T-helper 2 cell (primary cell): Measurements from ENCODE around the gene HOXB4.

ENCODE experiments used
- DNase-seq, 5 experiments: peaks; one replicate each; pipeline versions ENCODE4 v3.0.0 to v3.0.0-alpha.2; 2012 to 2022
- total RNA-seq, 2 donors: gene quantifications; one replicate each; lab custom pipeline; 2026; lab: John Stamatoyannopoulos, UW

The HOXB4 gene
- total RNA-seq: 0.81 to 2.2 reads per million in 2 donors

DNA sequence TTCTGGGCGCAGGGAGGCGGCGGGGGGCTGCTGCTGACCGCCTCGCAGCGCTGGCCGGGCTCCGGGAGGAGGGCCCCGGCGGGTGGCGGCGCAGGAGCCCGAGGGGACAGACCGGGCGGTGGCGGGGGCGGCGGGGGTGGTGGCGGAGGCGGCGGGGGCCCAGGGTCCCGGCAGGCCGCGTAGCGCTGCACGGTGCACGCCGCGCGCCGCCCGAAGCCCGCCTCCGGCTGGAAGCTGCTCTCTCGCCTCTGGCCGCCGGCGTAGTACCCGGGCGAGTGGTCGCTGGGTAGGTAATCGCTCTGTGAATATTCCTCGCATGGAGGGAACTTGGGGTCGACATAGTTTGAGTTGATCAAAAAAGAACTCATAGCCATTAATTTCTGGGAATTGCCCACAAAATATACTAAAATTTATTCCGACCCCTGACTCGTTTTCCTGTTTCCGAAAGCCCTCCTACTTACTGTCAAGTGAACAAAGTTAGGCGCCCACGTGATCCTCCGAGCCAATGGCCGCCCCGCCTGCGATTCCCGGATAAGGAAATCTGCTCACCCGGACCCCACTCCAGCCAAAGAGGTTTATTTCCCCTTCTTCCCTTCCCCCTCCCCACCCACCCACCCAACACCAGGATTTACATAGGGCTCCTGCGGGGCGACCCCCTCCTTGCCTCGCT, at the start of gene HOXB4:
Gene HOXB4 (minus strand): TSS at position 405 of the 670 bp plus-strand sequence. CDS start 31 bp downstream, at position 374.
- peak; percentile 48 to 75 (median 64) for DNase-seq

DNA sequence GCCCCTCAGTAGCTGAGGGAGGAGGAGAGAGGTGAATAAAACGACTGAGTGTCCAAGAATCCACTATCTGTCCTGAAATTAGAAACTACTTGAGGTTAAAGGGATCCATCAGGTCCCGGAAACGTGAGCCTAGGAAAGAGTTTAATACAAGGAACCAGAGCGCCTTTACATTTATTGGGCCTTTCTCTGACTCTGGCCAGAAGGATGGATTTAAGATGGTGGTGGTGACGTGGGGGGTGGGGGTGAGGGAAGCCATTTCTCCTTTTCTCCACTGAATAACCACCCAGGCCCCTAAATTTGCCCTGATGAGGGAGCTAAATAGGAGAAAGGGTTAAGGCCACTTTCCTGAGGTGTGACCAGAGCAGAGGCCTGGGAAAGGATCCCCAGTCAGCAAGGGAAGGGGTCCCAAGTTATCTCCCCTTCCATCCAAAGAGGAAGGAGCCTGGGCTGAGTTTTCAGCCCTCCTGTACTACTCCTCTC, 49.0 kb upstream of the HOXB4 start:
- DNase-seq: no peak

- DNase-seq: peak in 3 of 5 experiments; percentile 29 to 55 (median 47)
Observed at GRCh38 chr17:48626245-48627117, 48.3 kb upstream of the HOXB4 start, which contains the start of gene HOXB9. Gene HOXB9 (minus strand): TSS chr17:48626358. CDS start chr17:48626269, 89 bp downstream.

- DNase-seq: peak in 2 of 5 experiments; percentile 18 to 24
Observed at GRCh38 chr17:48625495-48626244, 47.5 kb upstream of the HOXB4 start.

- peak in 1 of 5 experiments; percentile 32 for DNase-seq
Observed at GRCh38 chr17:48624544-48625494, 46.7 kb upstream of the HOXB4 start.

GRCh38 chr17:48624118-48624517, 46.0 kb upstream of the HOXB4 start:
- no peak for DNase-seq

DNA sequence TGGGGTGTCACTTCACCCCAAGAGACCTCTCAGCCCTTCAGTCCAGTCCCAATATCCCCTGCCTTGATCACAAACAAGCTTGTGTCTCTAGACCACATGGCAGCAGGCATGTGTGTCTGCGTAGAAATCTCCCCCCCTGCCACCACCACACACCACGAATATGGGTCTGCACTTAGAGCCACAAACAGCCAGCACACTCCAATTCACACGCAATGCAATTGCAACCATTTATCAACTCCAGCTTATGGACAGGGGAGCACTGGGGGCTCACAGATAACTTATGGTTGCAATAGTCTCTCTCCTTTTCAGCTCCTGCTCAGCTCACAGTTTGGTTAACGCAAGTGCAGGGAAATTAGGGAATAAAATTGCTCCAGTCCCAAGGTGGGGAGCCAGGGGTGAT, 45.4 kb upstream of the HOXB4 start:
- DNase-seq: no peak

DNA sequence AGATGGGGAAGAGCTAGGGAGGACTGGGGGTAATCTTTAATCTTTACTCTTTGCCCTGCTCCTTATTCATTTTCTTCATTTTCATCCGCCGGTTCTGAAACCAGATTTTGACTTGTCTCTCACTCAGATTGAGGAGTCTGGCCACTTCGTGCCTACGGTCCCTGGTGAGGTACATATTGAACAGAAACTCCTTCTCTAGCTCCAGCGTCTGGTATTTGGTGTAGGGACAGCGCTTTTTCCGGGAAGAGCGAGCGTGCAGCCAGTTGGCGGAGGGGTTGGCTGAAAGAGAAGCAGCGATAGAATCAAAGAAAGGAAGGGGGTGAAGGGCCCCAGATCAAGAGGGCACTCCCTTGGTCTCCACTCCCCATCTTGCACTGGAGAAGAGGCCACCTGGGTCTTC, 44.7 kb upstream of the HOXB4 start:
- no peak for DNase-seq

- DNase-seq: no peak
Observed at GRCh38 chr17:48621410-48622392, 43.6 kb upstream of the HOXB4 start.

DNA sequence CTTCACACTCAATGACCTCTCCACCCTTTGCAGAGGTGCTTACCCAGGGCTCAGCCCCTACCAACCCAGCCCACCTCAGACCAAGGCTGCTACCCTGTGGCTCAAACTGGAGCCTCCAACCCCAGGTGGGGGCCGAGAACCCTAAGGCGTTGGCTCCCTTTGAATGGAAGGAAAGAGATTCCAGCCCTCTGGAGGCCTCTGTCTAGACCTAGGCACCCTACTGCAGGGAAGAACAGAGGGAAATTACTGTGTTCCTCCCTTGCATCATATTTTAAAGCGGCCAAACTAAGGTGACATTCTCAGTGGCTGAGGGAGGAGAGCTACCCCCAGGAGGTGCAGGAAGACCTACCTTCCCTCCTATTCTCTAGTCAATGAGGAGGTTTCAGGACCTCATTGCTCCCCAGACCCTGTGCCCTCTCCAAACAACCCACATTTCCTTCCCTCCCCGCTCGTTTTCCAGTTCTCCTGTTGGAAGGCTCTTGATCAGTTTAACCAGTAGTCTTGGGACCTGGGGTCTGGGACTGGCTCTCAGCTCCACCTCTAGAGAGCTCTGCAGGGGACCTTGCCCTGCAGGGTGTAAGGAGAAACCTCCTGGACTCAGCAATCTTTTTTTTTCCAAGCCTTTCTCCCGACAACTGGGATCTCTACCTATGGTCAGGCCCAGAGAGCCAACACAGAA, 42.5 kb upstream of the HOXB4 start:
- no peak for DNase-seq

DNA sequence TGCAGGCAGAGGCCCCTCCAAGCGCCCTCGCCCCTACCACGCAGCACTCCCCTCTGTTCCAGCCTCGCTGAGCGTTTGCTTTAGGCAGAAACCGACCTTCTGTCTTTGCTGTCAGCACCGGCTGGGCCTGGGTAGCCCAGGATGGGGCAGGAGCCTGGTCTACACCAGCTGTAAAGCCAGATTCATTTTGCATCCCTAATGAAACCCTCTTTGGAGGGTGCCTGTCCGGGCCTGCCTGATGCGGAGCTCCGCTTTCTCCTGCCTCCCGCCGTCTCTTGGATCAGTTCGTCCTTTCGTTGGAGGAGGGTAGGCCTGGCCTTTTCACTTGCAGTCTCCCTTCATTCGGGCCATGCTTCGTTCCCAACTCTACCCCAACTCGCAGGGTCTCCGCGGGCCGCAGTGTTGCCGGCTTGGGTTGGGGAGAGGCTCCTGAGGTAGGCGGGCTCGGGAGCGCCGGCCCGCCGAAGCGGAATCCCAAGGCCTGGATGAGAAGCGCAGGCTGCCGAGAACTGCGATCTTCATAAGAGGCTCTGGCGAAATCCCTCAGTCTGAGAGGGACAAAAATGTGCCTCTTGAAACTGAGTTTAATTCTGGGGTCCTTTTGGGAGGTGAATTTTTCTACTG, 41.8 kb upstream of the HOXB4 start:
- no peak for DNase-seq

GRCh38 chr17:48618256-48618896, 40.2 kb upstream of the HOXB4 start:
- DNase-seq: peak; percentile 63 to 77 (median 72)

DNA sequence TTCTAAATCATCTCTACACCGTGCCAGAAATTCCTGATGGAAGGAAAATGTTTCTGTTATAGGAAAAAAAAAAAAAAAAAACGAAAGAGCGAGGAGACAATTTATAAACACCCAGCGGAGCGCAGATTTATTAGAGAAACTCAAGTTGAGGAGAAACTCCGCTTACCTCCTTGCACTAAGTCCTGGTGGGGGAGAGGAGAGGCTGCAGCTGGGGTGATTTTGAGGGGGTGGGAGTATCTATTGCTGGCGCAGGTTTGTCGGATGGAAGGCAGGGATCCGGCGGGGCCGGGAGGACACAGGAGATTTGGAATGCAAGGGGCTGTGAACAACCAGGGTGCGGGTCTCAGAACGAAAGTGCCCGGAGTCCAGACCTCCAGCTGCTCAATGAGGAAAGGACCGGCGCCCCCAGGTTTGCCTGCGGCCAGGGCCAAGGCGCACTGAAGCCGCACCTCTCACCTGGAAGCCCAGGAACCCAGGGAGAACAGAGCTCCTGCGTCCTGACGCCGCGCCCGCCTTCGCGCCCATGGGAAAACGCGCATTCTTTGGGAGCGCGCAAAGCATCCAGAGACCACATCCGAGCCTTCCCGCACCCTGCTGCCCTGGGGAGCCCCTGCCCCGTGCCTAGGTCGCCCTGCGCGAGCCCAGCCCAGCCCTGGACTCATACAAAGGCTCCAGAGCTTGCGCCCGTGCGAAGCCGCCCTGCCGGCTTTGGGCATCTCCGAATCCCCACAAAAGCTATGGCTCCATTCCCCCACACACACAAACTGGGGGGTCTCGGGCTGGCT, 39.5 kb upstream of the HOXB4 start:
- DNase-seq: no peak

GRCh38 chr17:48616717-48617470, 38.7 kb upstream of the HOXB4 start:
- no peak for DNase-seq

DNA sequence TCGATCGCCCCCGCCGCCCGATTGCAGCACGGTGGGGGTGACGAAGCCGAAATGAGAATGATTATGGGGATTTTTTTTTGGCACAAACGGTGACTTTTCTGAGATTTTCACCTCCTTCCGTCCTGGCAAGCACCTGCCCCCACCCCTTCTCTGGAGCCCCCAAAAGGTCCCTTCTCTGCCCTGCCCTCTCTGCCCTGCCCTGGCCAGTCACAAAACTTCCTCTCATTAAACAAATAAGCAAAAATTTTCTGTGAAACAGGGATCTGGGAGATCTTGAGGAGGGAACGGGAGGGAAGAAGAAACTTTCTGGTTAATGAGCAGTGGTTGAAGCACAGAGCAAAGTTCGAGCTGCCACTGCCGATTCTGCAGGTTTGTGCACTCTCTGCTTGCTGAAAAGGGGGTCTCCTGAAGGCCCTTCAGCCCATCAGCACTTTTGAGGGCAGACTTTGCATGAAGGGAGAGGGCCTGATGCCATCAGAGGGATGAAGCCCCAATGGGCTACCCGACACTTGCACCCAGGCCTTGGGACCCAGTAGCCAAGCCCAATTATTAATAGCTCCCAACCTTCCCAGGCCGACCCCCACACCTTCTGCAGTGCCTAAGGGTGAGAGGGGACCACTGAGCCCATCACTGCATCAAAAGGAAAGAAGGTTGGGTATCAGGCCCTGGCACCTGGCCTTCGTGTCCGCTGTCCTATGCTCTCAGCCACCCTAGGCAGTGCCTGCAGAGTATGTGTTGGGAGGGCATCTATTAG, 38.0 kb upstream of the HOXB4 start:
- DNase-seq: no peak
